Activated naive CD4-positive, alpha-beta T cell treated with anti-CD3 and anti-CD28 coated beads, Interleukin-2, amount 50 U/mL, for 24 hours (primary cell): ENCODE data around the gene STK38L.
"Not testable (repeated sequence)": the region's sequence is repeated elsewhere in the genome, so short reads cannot be mapped to it uniquely, and the experiment has no call there.

Source experiments
- H3K27ac Mint-ChIP-seq: one replicate; pipeline ENCODE4 v1.8.0; 2021; ENCODE audit warnings: mild to moderate bottlenecking, mixed read lengths
- H3K27me3 Mint-ChIP-seq: one replicate; pipeline ENCODE4 v1.8.0; 2021; ENCODE audit warnings: mixed read lengths
- H3K36me3 Mint-ChIP-seq: one replicate; pipeline ENCODE4 v1.8.0; 2021; ENCODE audit warnings: mixed read lengths
- H3K4me1 Mint-ChIP-seq: one replicate; pipeline ENCODE4 v1.8.0; 2021; ENCODE audit warnings: mixed read lengths
- H3K4me3 Mint-ChIP-seq: one replicate; pipeline ENCODE4 v1.8.0; 2021; ENCODE audit warnings: mild to moderate bottlenecking, mixed read lengths
- H3K9me3 Mint-ChIP-seq: one replicate; pipeline ENCODE4 v1.8.0; 2021; ENCODE audit warnings: mixed read lengths

STK38L gene

GRCh38 chr12:27219693-27220054 is 24.4 kb upstream of the STK38L start:
- H3K9me3 Mint-ChIP-seq, result no peaks in the 10 kb centered on the region
- no peak overlapping the region for H3K4me3 Mint-ChIP-seq
- no peaks in the 10 kb centered on the region for H3K27me3 Mint-ChIP-seq
- no peak overlapping the region for H3K27ac Mint-ChIP-seq
- no peaks in the 10 kb centered on the region for H3K4me1 Mint-ChIP-seq
- H3K36me3 Mint-ChIP-seq, result peaks cover 2% of the 10 kb centered on the region

- Mint-ChIP-seq H3K27me3 (no peaks in the 10 kb centered on the region), H3K9me3 (no peaks in the 10 kb centered on the region), H3K36me3 (peaks cover 2% of the 10 kb centered on the region), H3K4me1 (no peaks in the 10 kb centered on the region), H3K27ac (no peak overlapping the region), H3K4me3 (no peak overlapping the region)
Observed at GRCh38 chr12:27220055-27220987, 23.8 kb upstream of the STK38L start.

- Mint-ChIP-seq H3K27ac (no peak overlapping the region), H3K36me3 (peaks cover 2% of the 10 kb centered on the region), H3K4me3 (no peak overlapping the region), H3K27me3 (no peaks in the 10 kb centered on the region), H3K9me3 (no peaks in the 10 kb centered on the region), H3K4me1 (no peaks in the 10 kb centered on the region)
Observed at GRCh38 chr12:27220988-27221345, 23.1 kb upstream of the STK38L start.

- no peaks in the 10 kb centered on the region for H3K27me3 Mint-ChIP-seq
- H3K9me3 Mint-ChIP-seq, result no peaks in the 10 kb centered on the region
- no peak overlapping the region for H3K27ac Mint-ChIP-seq
- H3K36me3 Mint-ChIP-seq, result peaks cover 2% of the 10 kb centered on the region
- H3K4me3 Mint-ChIP-seq, result no peak overlapping the region
- H3K4me1 Mint-ChIP-seq, result no peaks in the 10 kb centered on the region
Observed at GRCh38 chr12:27221625-27222387, 22.3 kb upstream of the STK38L start.

- H3K27me3 Mint-ChIP-seq, result no peaks in the 10 kb centered on the region
- H3K4me1 Mint-ChIP-seq, result no peaks in the 10 kb centered on the region
- no peak overlapping the region for H3K4me3 Mint-ChIP-seq
- no peak overlapping the region for H3K27ac Mint-ChIP-seq
- no peaks in the 10 kb centered on the region for H3K36me3 Mint-ChIP-seq
- H3K9me3 Mint-ChIP-seq, result no peaks in the 10 kb centered on the region
Observed at GRCh38 chr12:27226407-27226929, 17.6 kb upstream of the STK38L start.

GRCh38 chr12:27229367-27229766 is 14.7 kb upstream of the STK38L start:
- Mint-ChIP-seq H3K4me3 (no peak overlapping the region), H3K4me1 (no peaks in the 10 kb centered on the region), H3K27ac (no peak overlapping the region), H3K27me3 (no peaks in the 10 kb centered on the region), H3K36me3 (peaks cover 4% of the 10 kb centered on the region), H3K9me3 (no peaks in the 10 kb centered on the region)

- not testable (repeated sequence) for H3K27ac Mint-ChIP-seq, H3K9me3 Mint-ChIP-seq, H3K27me3 Mint-ChIP-seq, H3K36me3 Mint-ChIP-seq, H3K4me3 Mint-ChIP-seq, H3K4me1 Mint-ChIP-seq
Observed at GRCh38 chr12:27231374-27231773, 12.7 kb upstream of the STK38L start.

GRCh38 chr12:27233814-27234213 is 10.3 kb upstream of the STK38L start:
- Mint-ChIP-seq H3K27ac (no peak overlapping the region), H3K36me3 (peaks cover 4% of the 10 kb centered on the region), H3K27me3 (no peaks in the 10 kb centered on the region), H3K4me3 (no peak overlapping the region), H3K4me1 (peaks cover 14% of the 10 kb centered on the region), H3K9me3 (no peaks in the 10 kb centered on the region)

GRCh38 chr12:27236498-27236897 is 7.6 kb upstream of the STK38L start:
- Mint-ChIP-seq H3K27ac (no peak overlapping the region), H3K9me3 (no peaks in the 10 kb centered on the region), H3K27me3 (no peaks in the 10 kb centered on the region), H3K36me3 (peaks cover 4% of the 10 kb centered on the region), H3K4me3 (no peak overlapping the region), H3K4me1 (peaks cover 26% of the 10 kb centered on the region)

- Mint-ChIP-seq H3K4me1 (peaks cover 26% of the 10 kb centered on the region), H3K27ac (peak overlapping the region; percentile 92), H3K9me3 (no peaks in the 10 kb centered on the region), H3K36me3 (peaks cover under 1% of the 10 kb centered on the region), H3K27me3 (no peaks in the 10 kb centered on the region), H3K4me3 (peak overlapping the region; percentile 37)
Observed at GRCh38 chr12:27237790-27238771, 6.0 kb upstream of the STK38L start.

GRCh38 chr12:27243006-27243405 is 1.1 kb upstream of the STK38L start:
- Mint-ChIP-seq H3K36me3 (peaks cover 2% of the 10 kb centered on the region), H3K27ac (peak overlapping the region; percentile 98)

GRCh38 chr12:27244689-27245488 is 803 bp downstream of the STK38L start:
- Mint-ChIP-seq H3K4me1 (peaks cover 52% of the 10 kb centered on the region), H3K36me3 (peaks cover 6% of the 10 kb centered on the region), H3K27me3 (no peaks in the 10 kb centered on the region), H3K9me3 (peaks cover 4% of the 10 kb centered on the region), H3K4me3 (peak overlapping the region; percentile 99), H3K27ac (peak overlapping the region; percentile 99)

More at GRCh38 chr12:27243006-27243405, 1.1 kb upstream of the STK38L start:
- H3K27me3 Mint-ChIP-seq, result no peaks in the 10 kb centered on the region
- H3K4me3 Mint-ChIP-seq, result peak overlapping the region; percentile 99
- H3K9me3 Mint-ChIP-seq, result peaks cover 4% of the 10 kb centered on the region
- H3K4me1 Mint-ChIP-seq, result peaks cover 57% of the 10 kb centered on the region

- Mint-ChIP-seq H3K9me3 (peaks cover 4% of the 10 kb centered on the region), H3K4me3 (peak overlapping the region; percentile 77), H3K36me3 (peaks cover 8% of the 10 kb centered on the region), H3K27me3 (no peaks in the 10 kb centered on the region), H3K27ac (no peak overlapping the region), H3K4me1 (peaks cover 58% of the 10 kb centered on the region)
Observed at GRCh38 chr12:27246141-27246540, 2.1 kb downstream of the STK38L start.

GRCh38 chr12:27246774-27247173 is 2.7 kb downstream of the STK38L start:
- Mint-ChIP-seq H3K4me3 (peak overlapping the region; percentile 64), H3K27ac (no peak overlapping the region), H3K36me3 (peaks cover 8% of the 10 kb centered on the region), H3K9me3 (peaks cover 4% of the 10 kb centered on the region), H3K27me3 (no peaks in the 10 kb centered on the region), H3K4me1 (peaks cover 63% of the 10 kb centered on the region)
